Kidney glomerular epithelial cell (primary cell): Measurements from ENCODE around the gene HMGCR.
A peak's percentile ranks its signal among the peaks of the same experiment; 100 is the strongest.

Source experiments
- DNase-seq: peaks from one replicate; lab custom pipeline; 2025; lab: John Stamatoyannopoulos, UW

HMGCR gene

GRCh38 chr5:75340714-75341478, 3.9 kb downstream of the HMGCR start:
- no peak for DNase-seq

DNA sequence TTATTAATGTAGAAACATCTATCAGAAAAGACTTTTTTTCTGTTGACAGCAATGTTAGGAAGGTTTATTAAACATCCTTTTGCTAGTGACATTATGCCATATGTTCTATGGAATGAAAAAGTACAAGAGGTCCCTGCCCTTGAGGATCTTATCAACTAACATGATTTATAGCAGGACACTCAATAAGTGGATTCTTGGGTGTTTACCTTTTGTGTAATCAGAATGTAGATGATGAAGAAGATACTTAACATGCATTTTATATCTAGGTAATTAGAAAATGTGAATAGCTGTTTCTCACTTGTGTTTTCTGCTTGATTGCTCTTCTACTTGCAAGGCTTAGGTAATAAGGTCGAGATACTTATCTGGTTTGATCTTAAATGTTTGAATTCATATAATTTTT, 4.9 kb downstream of the HMGCR start:
- DNase-seq, result no peak

- DNase-seq, result no peak
Measured at GRCh38 chr5:75342836-75343235, 5.8 kb downstream of the HMGCR start.

DNA sequence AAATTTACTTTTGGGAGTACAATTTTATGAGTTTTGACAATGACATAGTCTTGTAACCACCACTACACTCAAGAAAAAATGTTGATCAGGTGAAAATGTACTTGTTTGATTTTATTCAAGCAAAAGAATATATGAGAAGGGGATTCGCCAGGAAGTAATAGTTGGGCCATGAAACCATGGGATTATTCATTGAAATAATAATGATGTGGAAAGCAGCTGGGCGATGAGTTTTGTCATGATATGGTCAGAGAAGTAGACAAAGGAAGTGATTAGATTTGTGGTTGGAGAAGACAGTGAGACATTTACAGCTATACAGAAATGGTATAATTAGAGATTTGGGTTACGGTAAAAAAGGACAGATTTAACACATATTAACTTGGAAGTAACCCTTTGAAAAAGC, 11.2 kb downstream of the HMGCR start:
- peak; percentile 64 for DNase-seq

- no peak for DNase-seq
Measured at GRCh38 chr5:75349663-75350062, 12.6 kb downstream of the HMGCR start.

GRCh38 chr5:75351139-75351926, 14.3 kb downstream of the HMGCR start:
- DNase-seq, result no peak

GRCh38 chr5:75355236-75355635, 18.2 kb downstream of the HMGCR start:
- no peak for DNase-seq

DNA sequence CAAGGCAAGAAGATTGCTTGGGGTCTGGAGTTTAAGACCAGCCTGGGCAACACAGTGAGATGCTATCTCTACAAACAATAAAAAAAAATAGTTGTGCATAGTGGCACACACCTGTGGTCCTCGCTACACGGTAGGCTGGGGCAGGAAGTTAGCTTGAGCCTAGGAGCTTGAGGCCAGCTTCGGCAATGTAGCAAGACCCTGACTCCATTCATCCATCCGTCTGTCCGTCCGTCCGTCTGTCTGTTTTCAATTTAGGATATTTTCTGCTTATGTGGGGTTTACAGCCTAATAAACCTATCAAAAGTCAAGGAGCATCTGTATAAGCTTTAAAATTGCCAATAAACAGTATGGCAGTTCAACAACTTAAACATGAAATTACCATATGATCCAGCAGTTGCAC, 19.7 kb downstream of the HMGCR start:
- DNase-seq, result no peak

DNA sequence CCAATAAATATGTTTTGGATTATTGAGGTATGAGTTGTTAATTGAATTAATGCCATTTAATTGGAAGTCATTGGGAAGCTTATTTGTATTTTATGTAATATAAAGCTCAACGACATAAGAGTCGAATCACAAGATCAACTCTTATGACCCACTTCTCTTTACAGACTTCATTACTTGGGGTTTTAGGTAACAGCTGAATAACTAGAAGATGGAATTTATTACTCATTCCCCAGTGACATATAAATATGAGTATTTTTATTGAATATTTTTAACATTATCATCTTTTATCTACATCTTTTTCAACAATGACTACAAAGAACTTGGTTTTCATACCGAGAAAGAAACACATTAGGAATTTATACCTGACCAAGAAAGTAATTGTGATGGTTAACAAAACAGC, 21.1 kb downstream of the HMGCR start:
- DNase-seq, result no peak

GRCh38 chr5:75361310-75361709, 24.3 kb downstream of the HMGCR start:
- no peak for DNase-seq

GRCh38 chr5:75362474-75362975, 25.5 kb downstream of the HMGCR start:
- DNase-seq, result no peak

DNA sequence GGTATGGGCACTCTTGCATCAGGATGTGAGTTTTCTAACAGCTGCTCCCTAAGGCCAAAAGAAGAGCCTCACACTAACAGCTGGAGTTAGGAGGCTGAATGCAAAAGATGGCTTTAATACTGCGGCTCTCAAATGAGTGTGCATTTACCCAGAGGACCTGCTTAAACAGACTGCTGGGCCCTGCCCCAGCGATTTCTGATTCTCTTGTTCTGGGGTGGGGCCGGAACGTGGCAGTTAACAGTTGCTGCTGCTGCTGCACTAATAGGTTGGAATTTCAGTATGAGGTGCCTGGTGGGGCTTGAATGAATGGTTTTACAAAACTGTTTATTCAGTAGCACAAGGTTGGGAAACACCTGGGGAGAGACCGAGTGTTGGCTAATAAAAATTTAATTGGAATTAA, 26.1 kb downstream of the HMGCR start:
- DNase-seq, result no peak

DNA sequence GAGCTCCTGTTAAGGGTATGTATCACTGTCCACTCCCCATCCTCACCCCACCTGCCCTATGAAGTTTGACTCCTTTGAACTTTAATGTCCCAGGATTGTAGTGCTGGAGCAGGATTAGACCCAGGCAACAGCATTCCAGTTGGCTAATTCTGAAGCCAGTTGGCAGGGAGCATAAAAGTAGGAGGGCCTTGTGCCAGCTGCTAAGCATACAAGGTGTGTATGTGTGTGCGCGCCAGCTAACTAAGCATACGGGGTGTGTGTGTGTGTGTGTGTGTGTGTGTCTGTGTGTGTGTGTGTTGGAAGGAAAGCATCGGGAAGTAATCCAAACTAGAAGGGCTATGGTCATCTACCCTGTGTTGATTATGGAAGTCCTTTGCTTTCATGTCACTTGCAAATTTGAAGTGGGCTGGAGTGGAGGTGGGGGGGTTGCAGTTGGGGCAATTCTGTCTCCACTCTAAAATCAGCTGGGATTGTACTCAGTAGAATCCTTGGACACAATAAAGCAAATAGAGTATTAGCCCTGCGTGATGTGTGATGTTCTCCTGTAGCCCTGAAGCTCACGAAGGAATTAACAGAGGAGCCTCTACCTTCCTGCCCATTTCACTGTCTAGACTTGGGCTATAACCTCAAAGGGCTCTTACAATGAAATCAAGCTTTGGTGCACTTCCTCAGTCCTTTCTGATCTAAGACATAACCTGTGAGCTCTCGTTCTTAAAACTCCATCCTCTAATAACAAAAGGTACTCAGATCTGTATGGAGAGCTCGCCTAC, 26.9 kb downstream of the HMGCR start:
- DNase-seq, result no peak

DNA sequence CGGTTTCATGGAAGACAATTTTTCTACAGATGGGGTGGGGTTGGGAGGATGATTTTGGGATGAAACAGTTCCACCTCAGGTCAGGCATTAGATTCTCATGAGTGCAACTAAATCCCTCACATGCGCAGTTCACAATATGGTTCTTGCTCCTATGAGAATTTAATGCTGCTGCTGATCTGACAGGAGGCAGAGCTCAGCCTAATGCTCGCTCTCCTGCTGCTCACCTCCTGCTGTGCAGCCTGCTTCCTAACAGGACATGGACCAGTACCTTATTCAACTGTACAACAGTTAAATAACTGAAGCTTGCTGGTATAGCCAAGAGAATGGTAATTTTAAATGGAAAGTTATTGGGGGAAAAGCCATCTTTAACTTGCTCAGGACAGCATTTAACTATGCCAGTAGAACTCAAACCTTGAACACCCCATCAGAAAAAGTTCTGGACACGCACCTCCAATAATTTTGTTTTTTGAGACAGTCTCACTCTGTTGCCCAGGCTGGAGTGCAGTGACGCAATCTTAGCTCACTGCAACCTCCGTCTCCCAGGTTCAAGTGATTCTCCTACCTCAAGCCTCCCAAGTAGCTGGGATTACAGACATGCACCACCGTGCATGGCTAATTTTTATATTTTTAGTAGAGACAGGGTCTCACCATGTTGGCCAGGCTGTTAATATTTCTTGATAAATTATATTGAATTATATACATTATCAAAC, 27.7 kb downstream of the HMGCR start:
- no peak for DNase-seq

DNA sequence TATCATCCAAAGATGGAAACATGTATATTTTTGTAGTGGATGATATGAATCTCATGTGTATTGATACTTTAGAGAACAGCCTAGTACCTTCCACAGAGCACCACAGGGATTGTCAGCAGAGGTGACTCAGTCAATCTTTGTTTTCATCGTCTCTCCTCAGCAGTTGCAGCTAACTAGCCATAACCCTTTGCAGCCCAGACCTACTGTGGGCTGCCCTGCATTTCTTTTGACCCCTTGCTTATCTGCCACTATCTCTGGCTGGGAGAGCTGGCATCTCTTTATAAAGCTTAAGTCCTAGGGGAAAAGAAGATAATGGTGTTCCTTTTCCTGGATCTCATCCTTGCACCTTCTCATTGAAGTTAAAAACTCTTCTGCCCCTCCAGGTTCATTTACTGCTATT, 28.7 kb downstream of the HMGCR start:
- DNase-seq, result no peak

GRCh38 chr5:75366787-75367186, 29.8 kb downstream of the HMGCR start:
- no peak for DNase-seq

GRCh38 chr5:75367401-75367800, 30.4 kb downstream of the HMGCR start:
- no peak for DNase-seq

DNA sequence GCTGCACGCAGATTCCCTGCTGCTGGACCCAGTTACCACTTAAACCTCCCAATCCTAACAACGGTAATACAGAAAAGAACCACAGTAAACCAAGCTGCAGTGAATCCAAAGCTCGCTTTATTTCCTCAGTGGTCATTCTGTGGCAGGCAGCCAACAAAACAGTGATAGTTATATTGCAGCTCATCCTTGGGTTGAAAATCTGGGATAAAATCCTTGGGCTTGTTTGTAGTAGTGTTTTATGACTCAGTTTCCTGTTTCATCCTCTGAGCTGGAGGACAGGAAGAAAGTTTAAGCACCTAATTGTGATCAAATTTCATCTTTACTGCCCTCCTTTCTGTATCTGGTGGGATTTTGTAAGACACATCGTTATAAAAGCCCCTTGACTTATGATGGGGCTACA, 31.4 kb downstream of the HMGCR start:
- no peak for DNase-seq

- DNase-seq, result no peak
Measured at GRCh38 chr5:75373862-75374261, 36.8 kb downstream of the HMGCR start.

GRCh38 chr5:75374394-75374814, 37.4 kb downstream of the HMGCR start:
- no peak for DNase-seq

DNA sequence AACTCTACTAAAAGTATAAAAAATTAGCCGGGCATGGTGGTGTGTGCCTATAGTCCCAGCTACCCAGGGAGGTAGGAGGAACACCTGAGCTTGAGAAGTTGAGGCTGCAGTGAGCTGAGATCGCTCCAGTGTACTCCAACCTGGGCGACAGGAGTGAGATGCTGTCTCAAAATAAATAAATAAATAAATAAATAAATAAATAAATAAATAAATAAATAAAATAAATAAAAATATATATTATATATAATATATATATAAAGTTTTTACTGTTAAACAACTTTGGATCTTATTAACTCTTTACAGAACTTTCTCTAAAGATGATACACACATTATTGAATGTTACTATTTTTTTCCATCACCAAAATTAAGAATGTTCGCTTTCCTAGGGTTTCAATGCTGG, 38.4 kb downstream of the HMGCR start:
- DNase-seq, result no peak

GRCh38 chr5:75380099-75380498, 43.1 kb downstream of the HMGCR start:
- DNase-seq, result no peak
